ENCODE measurements around the gene ATCAY. TPM values are rescaled to one million over a fixed set of nuclear protein-coding genes. Genes with fewer than 3 reads are reported as not detected.
A peak's percentile ranks its signal among the peaks of the same experiment; 100 is the strongest.
"Not testable (repeated sequence)": the region's sequence is repeated elsewhere in the genome, so short reads cannot be mapped to it uniquely, and the experiment has no call there.

Gene ATCAY
- total and polyA plus RNA-seq, 8 donors, result 0.04 to 0.70 (median 0.27) TPM

GRCh38 chr19:3932931-3933810 lies 52.7 kb downstream of the ATCAY start, which contains the start of gene NMRK2:
Gene NMRK2 (plus strand): TSS chr19:3933069. CDS start chr19:3933672, 603 bp downstream.
- Histone ChIP-seq H3K4me3 (no peak within 1 kb of the TSS), H3K27me3 (peaks cover 0 to 3% (median 0%) of the 10 kb centered on the region in 4 donors), H3K36me3 (no peaks in the 10 kb centered on the region), H3K4me1 (peaks cover 0 to 3% (median 0%) of the 10 kb centered on the region in 3 donors), H3K9me3 (no peaks in the 10 kb centered on the region), H3K27ac (no peak within 1 kb of the TSS)
- no peak for DNase-seq
- no peak for FAIRE-seq
- intact Hi-C loops (cut with DNase I), result no loop called here
- WGBS, 2 donors, result 11 to 13% methylated on average over 40 to 51 of the region's 51 CpGs
- no peak for TF ChIP-seq CTCF (IDR thresholded peaks at IDR 0.05)
- ATAC-seq, result peak in 1 of 4 donors; percentile 27

- intact Hi-C loops (cut with DNase I), result no loop called here
- DNase-seq, result no peak
- Histone ChIP-seq H3K36me3 (no peaks in the 10 kb centered on the region), H3K9me3 (no peaks in the 10 kb centered on the region), H3K27me3 (peaks cover 0 to 3% (median 0%) of the 10 kb centered on the region in 4 donors), H3K4me3 (no peak overlapping the region), H3K4me1 (peaks cover 0 to 3% (median 0%) of the 10 kb centered on the region in 3 donors), H3K27ac (no peak overlapping the region)
- 79 to 81% methylated on average over 19 to 27 of the region's 29 CpGs for WGBS, 2 donors
- TF ChIP-seq CTCF (IDR thresholded peaks at IDR 0.05), result no peak
- no peak for FAIRE-seq
- no peak for ATAC-seq
Observed at GRCh38 chr19:3936506-3937442, 56.3 kb downstream of the ATCAY start.

GRCh38 chr19:3938300-3938950 lies 57.9 kb downstream of the ATCAY start:
- H3K36me3 ChIP-seq; H3K27me3 ChIP-seq; FAIRE-seq; ATAC-seq; H3K4me1 ChIP-seq; DNase-seq; intact Hi-C loops (cut with DNase I); H3K9me3 ChIP-seq; H3K27ac ChIP-seq; H3K4me3 ChIP-seq: not testable (repeated sequence)
- 89 to 91% methylated on average over 22 of the region's 22 CpGs for WGBS, 2 donors

- no peak for DNase-seq
- Histone ChIP-seq H3K27ac (no peak overlapping the region), H3K36me3 (no peaks in the 10 kb centered on the region), H3K9me3 (no peaks in the 10 kb centered on the region), H3K27me3 (no peaks in the 10 kb centered on the region), H3K4me3 (no peak overlapping the region), H3K4me1 (no peaks in the 10 kb centered on the region)
- WGBS, 2 donors, result 86 to 90% methylated on average over 8 of the region's 8 CpGs
- no peak for TF ChIP-seq CTCF (IDR thresholded peaks at IDR 0.05)
- intact Hi-C loops (cut with DNase I), result no loop called here
- FAIRE-seq, result no peak
- ATAC-seq, result no peak
Observed at GRCh38 chr19:3942790-3943409, 62.4 kb downstream of the ATCAY start.
